ENCODE data around the gene KRT27. TPM values are rescaled to one million over a fixed set of nuclear protein-coding genes. Genes with fewer than 3 reads are reported as not detected.
"Not testable (repeated sequence)": the region's sequence is repeated elsewhere in the genome, so short reads cannot be mapped to it uniquely, and the experiment has no call there.

Gene KRT27
- total RNA-seq, 1 donor from 2014 or later = not detected

GRCh38 chr17:40755231-40755630 lies 27.1 kb downstream of the KRT27 start, which contains the start of gene KRT25:
KRT25 (minus strand) TSS chr17:40755331; CDS start chr17:40755271, 60 bp downstream.
- DNase-seq = no peak

GRCh38 chr17:40753804-40754203 lies 28.5 kb downstream of the KRT27 start:
- DNase-seq = no peak

- no peak for DNase-seq
Observed at GRCh38 chr17:40751065-40751464, 31.3 kb downstream of the KRT27 start.

- no peak for DNase-seq
Observed at GRCh38 chr17:40750391-40750790, 32.0 kb downstream of the KRT27 start.

- DNase-seq = not testable (repeated sequence)
Observed at GRCh38 chr17:40748666-40749065, 33.7 kb downstream of the KRT27 start.

- DNase-seq = no peak
Observed at GRCh38 chr17:40738553-40738952, 43.8 kb downstream of the KRT27 start.

GRCh38 chr17:40735016-40735415 lies 47.3 kb downstream of the KRT27 start:
- DNase-seq = no peak

GRCh38 chr17:40734018-40734417 lies 48.3 kb downstream of the KRT27 start:
- DNase-seq = no peak

- DNase-seq = no peak
Observed at GRCh38 chr17:40730970-40731369, 51.4 kb downstream of the KRT27 start.

- DNase-seq = no peak
Observed at GRCh38 chr17:40727447-40728231, 54.7 kb downstream of the KRT27 start.

GRCh38 chr17:40726919-40727318 lies 55.4 kb downstream of the KRT27 start:
- no peak for DNase-seq

Other genes starting within 250 kb of the KRT27 start
- gene CCR7, start 217.1 kb downstream of the KRT27 start, total RNA-seq = not detected
- gene SMARCE1, start 134.7 kb downstream of the KRT27 start, total RNA-seq = 109 TPM
- gene KRT222, start 117.4 kb downstream of the KRT27 start, total RNA-seq = 3.6 TPM
- not detected for gene KRT24, start 78.8 kb downstream of the KRT27 start, total RNA-seq
- gene KRT25, start 27.2 kb downstream of the KRT27 start, total RNA-seq = not detected
- gene KRT26, start 10.3 kb downstream of the KRT27 start, total RNA-seq = not detected
- gene KRT28, start 17.4 kb upstream of the KRT27 start, total RNA-seq = not detected
- gene KRT10, start 40.1 kb upstream of the KRT27 start, total RNA-seq = 1.9 TPM
- not detected for gene KRT12, start 84.7 kb upstream of the KRT27 start, total RNA-seq
- not detected for gene KRT20, start 102.7 kb upstream of the KRT27 start, total RNA-seq
- gene KRT23, start 155.1 kb upstream of the KRT27 start, total RNA-seq = 0.16 TPM
- not detected for gene KRT39, start 184.4 kb upstream of the KRT27 start, total RNA-seq
- gene KRT40, start 201.8 kb upstream of the KRT27 start, total RNA-seq = not detected
- not detected for gene KRTAP3-3, start 211.6 kb upstream of the KRT27 start, total RNA-seq
- not detected for gene KRTAP3-2, start 217.4 kb upstream of the KRT27 start, total RNA-seq
- gene KRTAP3-1, start 226.6 kb upstream of the KRT27 start, total RNA-seq = not detected
- gene KRTAP1-5, start 244.7 kb upstream of the KRT27 start, total RNA-seq = not detected
- not detected for gene KRTAP1-4, start 247.6 kb upstream of the KRT27 start, total RNA-seq

Measured in occipital lobe (tissue), 2 donors.